ENCODE results near the gene ARCN1. TPM values are rescaled to one million over a fixed set of nuclear protein-coding genes. Genes with fewer than 3 reads are reported as not detected.
"Not testable (repeated sequence)": the region's sequence is repeated elsewhere in the genome, so short reads cannot be mapped to it uniquely, and the experiment has no call there.

ARCN1 gene
- total and polyA plus RNA-seq, 2 donors (not counting 3 experiments of a cell fraction or from before 2014, with no cell fraction given), result 172 to 180 TPM

- H3K79me2 ChIP-seq (ENCODE audit: control insufficient read depth, insufficient read depth, low read length), result peaks cover 3% of the 10 kb centered on the region
- peaks cover 18 to 38% of the 10 kb centered on the region in 2 experiments for H3K36me3 ChIP-seq (ENCODE audit: control insufficient read depth in 2 of 2, extremely low read depth in 1 of 2, insufficient read depth in 2 of 2, low read length in 2 of 2)
- no peak for DNase-seq (ENCODE audit: low read depth, low spot score)
- no peak overlapping the region for H3K27ac ChIP-seq (ENCODE audit: insufficient read depth, low read depth, low read length)
- H3K4me1 ChIP-seq (ENCODE audit: control insufficient read depth, extremely low read depth, insufficient read depth, low read length), result no peaks in the 10 kb centered on the region
- H4K20me1 ChIP-seq (replicated peaks; ENCODE audit: control insufficient read depth, extremely low read depth, insufficient read depth, low read length), result no peaks in the 10 kb centered on the region
- dilution Hi-C loops (cut with MboI; ENCODE audit: extremely low pct_ligation_motif_present, low sequenced_read_pairs) (no loop called here), intact Hi-C loops (cut with micrococcal nuclease) (no loop called here)
- H3K9ac ChIP-seq (replicated peaks; ENCODE audit: extremely low read depth, insufficient read depth, low read length), result no peak overlapping the region
- ChIA-PET POLR2A (interaction anchor here (0.6 kb wide), 1 partner anchor 19 kb away, joined by 6 read pairs; no protein-coding TSS in a partner anchor), CTCF (interaction anchor here (0.8 to 5.4 kb wide), 3 partner anchors 9 to 18 kb away, joined by 3 to 82 read pairs (median 5); partner anchors contain the start of gene PHLDB1)
- H3K9me1 ChIP-seq (replicated peaks; ENCODE audit: control insufficient read depth, extremely low read depth, insufficient read depth, low read length), result no peaks in the 10 kb centered on the region
- H3K27me3 ChIP-seq (ENCODE audit: control insufficient read depth in 2 of 2, insufficient read depth in 2 of 2, low read length in 2 of 2), result no peaks in the 10 kb centered on the region
- BruUV-seq (replicated peaks), result no TSS peak
- no peak overlapping the region for H3K4me2 ChIP-seq (ENCODE audit: insufficient read depth, low read length)
- no peak for TF ChIP-seq POLR2AphosphoS5 (IDR thresholded peaks at IDR 0.05; ENCODE audit: insufficient read depth, low read depth, low read length)
- H2AFZ ChIP-seq (ENCODE audit: low read depth, low read length), result no peak overlapping the region
- no peak overlapping the region for H3K4me3 ChIP-seq (replicated peaks in 1 of 3; ENCODE audit: insufficient read depth in 1 of 3, low read depth in 1 of 3, low read length in 3 of 3)
- H3K9me3 ChIP-seq (replicated peaks; ENCODE audit: control insufficient read depth, insufficient read depth, low read length), result no peaks in the 10 kb centered on the region
- no peak for FAIRE-seq
Observed at GRCh38 chr11:118592616-118593367, 20.6 kb downstream of the ARCN1 start.

- TF ChIP-seq CTCF (IDR thresholded peaks at IDR 0.05; ENCODE audit: extremely low read depth in 1 of 2, insufficient read depth in 1 of 2, low read depth in 1 of 2, low read length in 2 of 2), result peak; percentile 16 to 30
- ChIA-PET CTCF (interaction anchor here (0.6 to 5.4 kb wide), 27 partner anchors 11 to 403 kb away, joined by 3 to 82 read pairs (median 5); partner anchors contain the start of genes ARCN1, CENATAC, PHLDB1 and UPK2), POLR2A (interaction anchor here (1.0 kb wide), 1 partner anchor 24 kb away, joined by 3 read pairs; no protein-coding TSS in a partner anchor)
- H3K27me3 ChIP-seq (ENCODE audit: control insufficient read depth in 2 of 2, insufficient read depth in 2 of 2, low read length in 2 of 2); H3K4me1 ChIP-seq (ENCODE audit: control insufficient read depth, extremely low read depth, insufficient read depth, low read length); H3K9ac ChIP-seq (replicated peaks; ENCODE audit: extremely low read depth, insufficient read depth, low read length); H3K4me2 ChIP-seq (ENCODE audit: insufficient read depth, low read length); H4K20me1 ChIP-seq (replicated peaks; ENCODE audit: control insufficient read depth, extremely low read depth, insufficient read depth, low read length); dilution Hi-C loops (cut with MboI; ENCODE audit: extremely low pct_ligation_motif_present, low sequenced_read_pairs); H3K9me3 ChIP-seq (replicated peaks; ENCODE audit: control insufficient read depth, insufficient read depth, low read length); H3K79me2 ChIP-seq (ENCODE audit: control insufficient read depth, insufficient read depth, low read length); H2AFZ ChIP-seq (ENCODE audit: low read depth, low read length); H3K4me3 ChIP-seq (replicated peaks in 1 of 3; ENCODE audit: insufficient read depth in 1 of 3, low read depth in 1 of 3, low read length in 3 of 3); H3K27ac ChIP-seq (ENCODE audit: insufficient read depth, low read depth, low read length); BruUV-seq (replicated peaks); H3K9me1 ChIP-seq (replicated peaks; ENCODE audit: control insufficient read depth, extremely low read depth, insufficient read depth, low read length): not testable (repeated sequence)
- peaks cover 21 to 37% of the 10 kb centered on the region in 2 experiments for H3K36me3 ChIP-seq (ENCODE audit: control insufficient read depth in 2 of 2, extremely low read depth in 1 of 2, insufficient read depth in 2 of 2, low read length in 2 of 2)
- intact Hi-C loops (cut with micrococcal nuclease), result loop anchor here (1.0 kb wide), 3 partner anchors 12 to 95 kb away; partner anchors contain the start of gene PHLDB1
- DNase-seq (ENCODE audit: low read depth, low spot score), result peak; percentile 70
- FAIRE-seq, result peak; percentile 78
Observed at GRCh38 chr11:118594984-118595383, 22.8 kb downstream of the ARCN1 start.

All from endothelial cell of umbilical vein (primary cell).